HepG2 (cell line): ENCODE results near the gene OXLD1. TPM values are rescaled to one million over a fixed set of nuclear protein-coding genes. Genes with fewer than 3 reads are reported as not detected.
A peak's percentile ranks its signal among the peaks of the same experiment; 100 is the strongest.

Source experiments
- FOXK2 ChIP-seq: fragments of 450-650 bp; IDR thresholded peaks from 2 replicates; pipeline ENCODE4 v1.6.1; 2016
- HNRNPK ChIP-seq: fragments of 200-400 bp; formaldehyde crosslinking; IDR thresholded peaks from 2 replicates; pipeline ENCODE4 v1.6.1; 2018; ENCODE audit warnings: low read length, low read depth, moderate library complexity, mild to moderate bottlenecking; ENCODE audit not compliant: poor library complexity, severe bottlenecking
- LCORL ChIP-seq, 2 experiments: fragments of 450-650 bp in 1 of 2; sonication (generic) in 1 of 2; formaldehyde crosslinking in 1 of 2; IDR thresholded peaks; 2 replicates each; pipeline versions ENCODE4 v1.5.0 to v1.6.1; 2017 to 2020; ENCODE audit warnings: antibody characterized with exemption in 1 of 2, missing genetic modification reagents in 1 of 2
- SOX13 ChIP-seq, 3 experiments: fragments of 450-650 bp in 1 of 3; sonication (generic) in 1 of 3; formaldehyde crosslinking in 1 of 3; IDR thresholded peaks in 2 of 3; conservative IDR thresholded peaks in 1 of 3; 2 replicates each; pipeline versions ENCODE4 v1.5.0 to v1.6.1; 2016 to 2020; ENCODE audit warnings: antibody characterized with exemption in 1 of 3, mild to moderate bottlenecking in 1 of 3, missing compliant biosample characterization in 1 of 3, missing genetic modification reagents in 1 of 3, moderate library complexity in 1 of 3
- SRSF1 ChIP-seq: fragments of 200-400 bp; formaldehyde crosslinking; optimal IDR thresholded peaks from 2 replicates; pipeline ENCODE3; 2017; ENCODE audit warnings: mild to moderate bottlenecking, low read depth, low read length, moderate library complexity
- TAF1 ChIP-seq: sonication (generic); formaldehyde crosslinking; IDR thresholded peaks from 2 replicates; pipeline ENCODE4 v1.4.0; 2020; ENCODE audit warnings: missing genetic modification reagents
- ZNF367 ChIP-seq: sonication (generic); formaldehyde crosslinking; IDR thresholded peaks from 2 replicates; pipeline ENCODE4 v1.4.0; 2020; ENCODE audit warnings: missing genetic modification reagents, borderline replicate concordance
- ZNF776 ChIP-seq: sonication (generic); formaldehyde crosslinking; IDR thresholded peaks from 2 replicates; pipeline ENCODE4 v1.4.0; 2020; ENCODE audit warnings: mild to moderate bottlenecking, missing genetic modification reagents
- polyA plus RNA-seq, 8 experiments: library from polyadenylated mRNA; depleted of rRNA in 3 of 8; stranded (reverse) in 7 of 8; unstranded in 1 of 8; fragments of >200 nt; fragmentation: Illumina TruSeq in 4 of 8; extraction: Trizol in 4 of 8; gene quantifications; 2 replicates each; pipeline versions ENCODE4 v1.2.1 to v1.2.3, GENCODE V29; 2011 to 2016; ENCODE audit warnings: low read depth in 4 of 8, missing spikeins in 1 of 8, mixed read lengths in 1 of 8; ENCODE audit not compliant: insufficient read depth in 1 of 8
- total RNA-seq, 5 experiments: library from RNA; depleted of rRNA; stranded (reverse); fragments of >200 nt; fragmentation: Illumina TruSeq; extraction: Trizol; gene quantifications; 2 replicates each; pipeline ENCODE4 v1.2.3, GENCODE V29; 2016; ENCODE audit warnings: low read depth in 1 of 5
- TF ChIP-seq, protein P1 (sequence below): sonication (generic); formaldehyde crosslinking; IDR thresholded peaks from 2 replicates; pipeline ENCODE4 v1.9.0; 2022; ENCODE audit warnings: low read depth, missing genetic modification reagents
- TF ChIP-seq, protein P2 (sequence below): sonication (generic); formaldehyde crosslinking; IDR thresholded peaks from 2 replicates; pipeline ENCODE4 v1.9.0; 2021; ENCODE audit warnings: missing genetic modification reagents, mild to moderate bottlenecking, borderline replicate concordance
- TF ChIP-seq, protein P3 (sequence below): sonication (generic); formaldehyde crosslinking; IDR thresholded peaks from 2 replicates; pipeline ENCODE4 v1.4.0; 2020; ENCODE audit warnings: missing genetic modification reagents
- TF ChIP-seq, protein P4 (sequence below): sonication (generic); formaldehyde crosslinking; IDR thresholded peaks from 2 replicates; pipeline ENCODE4 v1.8.1; 2022; ENCODE audit warnings: mild to moderate bottlenecking, missing genetic modification reagents
- TF ChIP-seq, protein P5 (sequence below): sonication (generic); formaldehyde crosslinking; IDR thresholded peaks from 2 replicates; pipeline ENCODE4 v1.4.0; 2020; ENCODE audit warnings: missing genetic modification reagents, mild to moderate bottlenecking, borderline replicate concordance

OXLD1 gene
- total and polyA plus RNA-seq, 2 of the 13 experiments (the other 11 are each of a cell fraction or from before 2014, with no cell fraction given), result 27.1 to 37.5 TPM

DNA sequence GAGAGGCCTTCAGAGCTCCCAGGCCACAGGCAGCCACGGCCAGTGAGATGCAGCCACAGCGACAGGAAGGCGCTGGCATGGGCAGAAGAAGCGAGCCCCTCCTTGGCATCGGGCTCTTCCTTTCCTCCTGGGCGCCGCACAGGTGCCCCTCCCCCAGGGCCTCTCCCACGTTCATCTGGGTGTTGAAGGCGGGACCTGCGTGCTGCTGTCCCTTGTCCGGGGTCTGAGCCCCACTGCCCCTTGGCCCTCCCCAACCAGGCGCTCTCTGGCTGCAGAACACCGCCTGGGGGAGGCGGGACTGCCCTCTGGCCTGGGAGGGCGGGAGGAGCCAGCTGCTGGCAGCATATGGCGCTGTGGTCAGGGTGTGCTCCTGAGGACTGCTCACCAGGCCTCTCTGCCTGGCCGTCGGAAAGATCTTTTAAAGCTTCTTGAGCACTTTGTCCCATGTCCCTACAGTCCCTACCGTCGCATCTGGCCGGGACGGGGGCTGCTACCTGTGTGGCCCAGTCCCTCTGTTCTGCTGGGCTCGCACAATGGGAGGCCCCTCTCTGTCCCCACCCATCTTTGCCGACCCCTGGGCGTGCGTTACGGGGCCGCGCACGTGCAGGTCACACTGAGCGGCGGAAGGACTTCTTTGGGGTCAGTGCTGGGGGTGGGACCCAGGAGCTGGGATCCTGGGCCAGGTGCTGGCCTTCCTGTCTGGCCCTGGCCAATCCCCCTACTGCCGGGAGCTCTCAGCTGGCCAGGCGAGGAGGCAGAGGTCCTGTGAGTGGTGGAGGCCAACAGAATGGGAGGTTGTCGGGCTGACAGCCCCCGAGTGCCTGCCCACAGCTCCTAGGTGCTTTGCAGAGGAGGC lies 47.4 kb upstream of the OXLD1 start (continued):
- TF ChIP-seq, protein P1, sequence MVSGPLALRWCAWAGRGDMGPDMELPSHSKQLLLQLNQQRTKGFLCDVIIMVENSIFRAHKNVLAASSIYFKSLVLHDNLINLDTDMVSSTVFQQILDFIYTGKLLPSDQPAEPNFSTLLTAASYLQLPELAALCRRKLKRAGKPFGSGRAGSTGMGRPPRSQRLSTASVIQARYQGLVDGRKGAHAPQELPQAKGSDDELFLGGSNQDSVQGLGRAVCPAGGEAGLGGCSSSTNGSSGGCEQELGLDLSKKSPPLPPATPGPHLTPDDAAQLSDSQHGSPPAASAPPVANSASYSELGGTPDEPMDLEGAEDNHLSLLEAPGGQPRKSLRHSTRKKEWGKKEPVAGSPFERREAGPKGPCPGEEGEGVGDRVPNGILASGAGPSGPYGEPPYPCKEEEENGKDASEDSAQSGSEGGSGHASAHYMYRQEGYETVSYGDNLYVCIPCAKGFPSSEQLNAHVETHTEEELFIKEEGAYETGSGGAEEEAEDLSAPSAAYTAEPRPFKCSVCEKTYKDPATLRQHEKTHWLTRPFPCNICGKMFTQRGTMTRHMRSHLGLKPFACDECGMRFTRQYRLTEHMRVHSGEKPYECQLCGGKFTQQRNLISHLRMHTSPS (CRISPR knock-in tag), result peak; percentile 92
- TF ChIP-seq ZNF776 (CRISPR knock-in tag), result no peak; the same call in 1 of the 2 replicates
- TF ChIP-seq, protein P2, sequence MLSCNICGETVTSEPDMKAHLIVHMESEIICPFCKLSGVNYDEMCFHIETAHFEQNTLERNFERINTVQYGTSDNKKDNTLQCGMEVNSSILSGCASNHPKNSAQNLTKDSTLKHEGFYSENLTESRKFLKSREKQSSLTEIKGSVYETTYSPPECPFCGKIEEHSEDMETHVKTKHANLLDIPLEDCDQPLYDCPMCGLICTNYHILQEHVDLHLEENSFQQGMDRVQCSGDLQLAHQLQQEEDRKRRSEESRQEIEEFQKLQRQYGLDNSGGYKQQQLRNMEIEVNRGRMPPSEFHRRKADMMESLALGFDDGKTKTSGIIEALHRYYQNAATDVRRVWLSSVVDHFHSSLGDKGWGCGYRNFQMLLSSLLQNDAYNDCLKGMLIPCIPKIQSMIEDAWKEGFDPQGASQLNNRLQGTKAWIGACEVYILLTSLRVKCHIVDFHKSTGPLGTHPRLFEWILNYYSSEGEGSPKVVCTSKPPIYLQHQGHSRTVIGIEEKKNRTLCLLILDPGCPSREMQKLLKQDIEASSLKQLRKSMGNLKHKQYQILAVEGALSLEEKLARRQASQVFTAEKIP (CRISPR knock-in tag), result no peak
- TF ChIP-seq, protein P3, sequence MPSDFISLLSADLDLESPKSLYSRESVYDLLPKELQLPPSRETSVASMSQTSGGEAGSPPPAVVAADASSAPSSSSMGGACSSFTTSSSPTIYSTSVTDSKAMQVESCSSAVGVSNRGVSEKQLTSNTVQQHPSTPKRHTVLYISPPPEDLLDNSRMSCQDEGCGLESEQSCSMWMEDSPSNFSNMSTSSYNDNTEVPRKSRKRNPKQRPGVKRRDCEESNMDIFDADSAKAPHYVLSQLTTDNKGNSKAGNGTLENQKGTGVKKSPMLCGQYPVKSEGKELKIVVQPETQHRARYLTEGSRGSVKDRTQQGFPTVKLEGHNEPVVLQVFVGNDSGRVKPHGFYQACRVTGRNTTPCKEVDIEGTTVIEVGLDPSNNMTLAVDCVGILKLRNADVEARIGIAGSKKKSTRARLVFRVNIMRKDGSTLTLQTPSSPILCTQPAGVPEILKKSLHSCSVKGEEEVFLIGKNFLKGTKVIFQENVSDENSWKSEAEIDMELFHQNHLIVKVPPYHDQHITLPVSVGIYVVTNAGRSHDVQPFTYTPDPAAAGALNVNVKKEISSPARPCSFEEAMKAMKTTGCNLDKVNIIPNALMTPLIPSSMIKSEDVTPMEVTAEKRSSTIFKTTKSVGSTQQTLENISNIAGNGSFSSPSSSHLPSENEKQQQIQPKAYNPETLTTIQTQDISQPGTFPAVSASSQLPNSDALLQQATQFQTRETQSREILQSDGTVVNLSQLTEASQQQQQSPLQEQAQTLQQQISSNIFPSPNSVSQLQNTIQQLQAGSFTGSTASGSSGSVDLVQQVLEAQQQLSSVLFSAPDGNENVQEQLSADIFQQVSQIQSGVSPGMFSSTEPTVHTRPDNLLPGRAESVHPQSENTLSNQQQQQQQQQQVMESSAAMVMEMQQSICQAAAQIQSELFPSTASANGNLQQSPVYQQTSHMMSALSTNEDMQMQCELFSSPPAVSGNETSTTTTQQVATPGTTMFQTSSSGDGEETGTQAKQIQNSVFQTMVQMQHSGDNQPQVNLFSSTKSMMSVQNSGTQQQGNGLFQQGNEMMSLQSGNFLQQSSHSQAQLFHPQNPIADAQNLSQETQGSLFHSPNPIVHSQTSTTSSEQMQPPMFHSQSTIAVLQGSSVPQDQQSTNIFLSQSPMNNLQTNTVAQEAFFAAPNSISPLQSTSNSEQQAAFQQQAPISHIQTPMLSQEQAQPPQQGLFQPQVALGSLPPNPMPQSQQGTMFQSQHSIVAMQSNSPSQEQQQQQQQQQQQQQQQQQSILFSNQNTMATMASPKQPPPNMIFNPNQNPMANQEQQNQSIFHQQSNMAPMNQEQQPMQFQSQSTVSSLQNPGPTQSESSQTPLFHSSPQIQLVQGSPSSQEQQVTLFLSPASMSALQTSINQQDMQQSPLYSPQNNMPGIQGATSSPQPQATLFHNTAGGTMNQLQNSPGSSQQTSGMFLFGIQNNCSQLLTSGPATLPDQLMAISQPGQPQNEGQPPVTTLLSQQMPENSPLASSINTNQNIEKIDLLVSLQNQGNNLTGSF (CRISPR knock-in tag), result peak; percentile 78; the same call in 1 of the 2 replicates
- TF ChIP-seq, protein P4, sequence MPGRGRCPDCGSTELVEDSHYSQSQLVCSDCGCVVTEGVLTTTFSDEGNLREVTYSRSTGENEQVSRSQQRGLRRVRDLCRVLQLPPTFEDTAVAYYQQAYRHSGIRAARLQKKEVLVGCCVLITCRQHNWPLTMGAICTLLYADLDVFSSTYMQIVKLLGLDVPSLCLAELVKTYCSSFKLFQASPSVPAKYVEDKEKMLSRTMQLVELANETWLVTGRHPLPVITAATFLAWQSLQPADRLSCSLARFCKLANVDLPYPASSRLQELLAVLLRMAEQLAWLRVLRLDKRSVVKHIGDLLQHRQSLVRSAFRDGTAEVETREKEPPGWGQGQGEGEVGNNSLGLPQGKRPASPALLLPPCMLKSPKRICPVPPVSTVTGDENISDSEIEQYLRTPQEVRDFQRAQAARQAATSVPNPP (CRISPR knock-in tag), result no peak; the same call in 1 of the 2 replicates
- peak; percentile 20 for TF ChIP-seq HNRNPK
- no peak for TF ChIP-seq FOXK2
- no peak for TF ChIP-seq LCORL (IDR thresholded peaks at IDR 0.05)
- TF ChIP-seq LCORL (CRISPR knock-in tag; IDR thresholded peaks at IDR 0.05), result peak; percentile 59
- TF ChIP-seq ZNF367 (CRISPR knock-in tag), result no peak; the same call in 1 of the 2 replicates
- TF ChIP-seq TAF1 (CRISPR knock-in tag), result peak; percentile 86
- peak; percentile 76 for TF ChIP-seq SRSF1
- TF ChIP-seq, protein P5, sequence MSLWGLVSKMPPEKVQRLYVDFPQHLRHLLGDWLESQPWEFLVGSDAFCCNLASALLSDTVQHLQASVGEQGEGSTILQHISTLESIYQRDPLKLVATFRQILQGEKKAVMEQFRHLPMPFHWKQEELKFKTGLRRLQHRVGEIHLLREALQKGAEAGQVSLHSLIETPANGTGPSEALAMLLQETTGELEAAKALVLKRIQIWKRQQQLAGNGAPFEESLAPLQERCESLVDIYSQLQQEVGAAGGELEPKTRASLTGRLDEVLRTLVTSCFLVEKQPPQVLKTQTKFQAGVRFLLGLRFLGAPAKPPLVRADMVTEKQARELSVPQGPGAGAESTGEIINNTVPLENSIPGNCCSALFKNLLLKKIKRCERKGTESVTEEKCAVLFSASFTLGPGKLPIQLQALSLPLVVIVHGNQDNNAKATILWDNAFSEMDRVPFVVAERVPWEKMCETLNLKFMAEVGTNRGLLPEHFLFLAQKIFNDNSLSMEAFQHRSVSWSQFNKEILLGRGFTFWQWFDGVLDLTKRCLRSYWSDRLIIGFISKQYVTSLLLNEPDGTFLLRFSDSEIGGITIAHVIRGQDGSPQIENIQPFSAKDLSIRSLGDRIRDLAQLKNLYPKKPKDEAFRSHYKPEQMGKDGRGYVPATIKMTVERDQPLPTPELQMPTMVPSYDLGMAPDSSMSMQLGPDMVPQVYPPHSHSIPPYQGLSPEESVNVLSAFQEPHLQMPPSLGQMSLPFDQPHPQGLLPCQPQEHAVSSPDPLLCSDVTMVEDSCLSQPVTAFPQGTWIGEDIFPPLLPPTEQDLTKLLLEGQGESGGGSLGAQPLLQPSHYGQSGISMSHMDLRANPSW (CRISPR knock-in tag), result peak; percentile 76; the same call in 1 of the 2 replicates
- TF ChIP-seq SOX13 (IDR thresholded peaks at IDR 0.05), result peak; percentile 72; the same call in 1 of the 2 replicates
- peak in 1 of 2 experiments; percentile 89; a peak in 2 of 4 replicates for TF ChIP-seq SOX13 (CRISPR knock-in tag; conservative IDR thresholded peaks at IDR 0.05 in 1 of 2, IDR thresholded peaks at IDR 0.05 in 1 of 2)
